Ovary (tissue), 3 donors: Measurements from ENCODE around the gene DEDD.

ENCODE experiments used
- CTCF ChIP-seq, 3 donors: fragments of 450-650 bp in 2 of 3; fragments of 200-600 bp in 1 of 3; IDR thresholded peaks; one replicate each; pipeline versions ENCODE4 v1.5.1 to v1.8.0; 2016 to 2022; ENCODE audit warnings: antibody characterized with exemption in 3 of 3, mild to moderate bottlenecking in 1 of 3
- EP300 ChIP-seq: sonication (generic); formaldehyde crosslinking; IDR thresholded peaks from one replicate; pipeline ENCODE4 v1.6.1; 2017; ENCODE audit warnings: antibody characterized with exemption
- POLR2A ChIP-seq: fragments of 450-650 bp; IDR thresholded peaks from one replicate; pipeline ENCODE4 v1.6.1; 2017; ENCODE audit warnings: antibody characterized with exemption, mild to moderate bottlenecking, moderate library complexity
- donor health status: DM: no; HTN: no; CAD: no.

- TF ChIP-seq CTCF (IDR thresholded peaks at IDR 0.05) (no peak), EP300 (no peak), POLR2A (no peak)
These were observed 60.5 kb downstream of the DEDD start for GRCh38 chr1:161071886-161072371.
